Smooth muscle cell (in vitro differentiated cells): ENCODE results near the gene SNX33. TPM values are rescaled to one million over a fixed set of nuclear protein-coding genes. Genes with fewer than 3 reads are reported as not detected.
A peak's percentile ranks its signal among the peaks of the same experiment; 100 is the strongest.
"Not testable (repeated sequence)": the region's sequence is repeated elsewhere in the genome, so short reads cannot be mapped to it uniquely, and the experiment has no call there.

Experiments used
- DNase-seq: peaks from one replicate; lab custom pipeline; 2025; ENCODE audit not compliant: unreplicated experiment; lab: John Stamatoyannopoulos, UW
- H2AFZ ChIP-seq: fragments of 200-600 bp; sonication (generic); 2 replicates; pipeline ENCODE4 v1.6.0; 2016; ENCODE audit warnings: antibody characterized with exemption, low read depth, mild to moderate bottlenecking
- H3F3A ChIP-seq: fragments of 200-600 bp; sonication (generic); 2 replicates; pipeline ENCODE4 v1.6.0; 2017; ENCODE audit warnings: antibody characterized with exemption, low read depth
- H3K27ac ChIP-seq: fragments of 200-600 bp; sonication (generic); 2 replicates; pipeline ENCODE4 v1.5.1; 2016; ENCODE audit warnings: low read depth, mild to moderate bottlenecking
- H3K27me3 ChIP-seq: fragments of 200-600 bp; sonication (generic); 2 replicates; pipeline ENCODE4 v1.6.1; 2016; ENCODE audit warnings: low read depth, mild to moderate bottlenecking
- H3K36me3 ChIP-seq: fragments of 200-600 bp; sonication (generic); 2 replicates; pipeline ENCODE4 v1.5.1; 2016; ENCODE audit warnings: low read depth
- H3K4me1 ChIP-seq: fragments of 200-600 bp; sonication (generic); 2 replicates; pipeline ENCODE4 v1.5.1; 2016; ENCODE audit warnings: low read depth
- H3K4me2 ChIP-seq: fragments of 200-600 bp; sonication (generic); 2 replicates; pipeline ENCODE4 v1.6.0; 2016; ENCODE audit warnings: mild to moderate bottlenecking
- H3K4me3 ChIP-seq: fragments of 200-600 bp; sonication (generic); 2 replicates; pipeline ENCODE4 v1.5.1; 2016; ENCODE audit warnings: mild to moderate bottlenecking
- H3K79me2 ChIP-seq: fragments of 200-600 bp; sonication (generic); 2 replicates; pipeline ENCODE4 v1.6.0; 2016; ENCODE audit warnings: low read depth, mild to moderate bottlenecking
- H3K9ac ChIP-seq: fragments of 200-600 bp; sonication (generic); 2 replicates; pipeline ENCODE4 v1.6.0; 2016; ENCODE audit warnings: low read depth
- H3K9me3 ChIP-seq: fragments of 200-600 bp; sonication (generic); replicated peaks from 2 replicates; pipeline ENCODE4 v1.5.1; 2016; ENCODE audit warnings: low read depth
- H4K20me1 ChIP-seq: fragments of 200-600 bp; sonication (generic); 2 replicates; pipeline ENCODE4 v1.6.0; 2016; ENCODE audit warnings: low read depth
- WGBS: methylation state at CpG from one replicate; pipeline ENCODE4 v1.1.7; 2016; ENCODE audit warnings: low lambda C conversion rate; 5-methylcytosine and 5-hydroxymethylcytosine counted together
- polyA plus RNA-seq: library from polyadenylated mRNA; unstranded; fragments of >200 nt; fragmentation: Nextera tagmentation; extraction: Ambion mirVana; gene quantifications from 2 replicates; pipeline ENCODE4 v1.2.1, GENCODE V29; 2016
- total RNA-seq: library from RNA; depleted of rRNA; stranded (reverse); fragments of >200 nt; gene quantifications from 2 replicates; pipeline ENCODE4 v1.2.3, GENCODE V29; 2014
- TF ChIP-seq, protein P1 (sequence below): fragments of 200-600 bp; sonication (generic); IDR thresholded peaks from 2 replicates; pipeline ENCODE4 v1.5.1; 2017; ENCODE audit warnings: borderline replicate concordance, mild to moderate bottlenecking, antibody characterized with exemption; ENCODE audit not compliant: insufficient read depth, poor library complexity, severe bottlenecking

The SNX33 gene
- total and polyA plus RNA-seq, 2 experiments from 2014 or later: 13.6 to 14.2 TPM

DNA sequence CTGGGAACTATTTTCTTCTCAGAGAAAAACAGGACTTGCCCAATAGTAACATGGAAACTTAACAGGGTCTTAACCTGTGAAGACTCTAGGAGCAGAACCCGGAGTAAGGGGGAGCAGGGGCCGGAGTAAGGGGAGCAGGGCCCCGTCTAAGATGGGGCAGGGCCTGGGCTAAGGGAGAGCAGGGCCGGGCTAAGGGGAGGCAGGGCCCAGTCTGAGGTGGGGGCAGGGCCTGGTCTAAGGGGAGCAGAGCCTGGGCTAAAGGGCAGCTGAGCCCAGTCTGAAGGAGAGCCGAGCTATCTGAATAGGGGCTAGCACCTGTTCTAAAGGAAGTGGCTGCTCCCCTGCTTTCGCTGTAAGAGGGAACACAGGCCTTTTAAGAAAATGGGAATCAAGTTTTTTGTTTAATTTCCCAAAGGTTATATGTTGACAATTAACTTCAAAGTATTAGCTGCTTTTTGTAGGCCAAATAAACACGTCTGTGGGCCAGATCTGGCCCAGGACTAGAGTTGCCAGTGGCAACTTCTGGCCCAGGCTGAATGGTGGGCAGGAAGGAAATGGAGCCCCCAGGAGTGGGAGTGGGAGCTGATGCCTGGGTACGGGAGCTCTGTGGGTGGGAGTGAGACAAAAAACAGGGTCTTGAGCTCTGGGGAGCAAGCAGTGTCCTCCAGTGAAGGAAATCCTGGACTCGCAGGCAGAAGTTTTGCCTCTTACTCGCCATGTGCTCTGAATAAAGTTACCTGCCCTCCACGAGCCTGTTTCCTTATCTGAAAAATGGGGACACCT, 32.5 kb downstream of the SNX33 start:
- Histone ChIP-seq H3K4me1 (no peaks in the 10 kb centered on the region), H3K27ac (no peak overlapping the region), H2AFZ (no peak overlapping the region), H3K4me2 (no peak overlapping the region), H3K27me3 (no peaks in the 10 kb centered on the region), H3F3A (no peaks in the 10 kb centered on the region), H3K9me3 (no peaks in the 10 kb centered on the region), H4K20me1 (no peaks in the 10 kb centered on the region), H3K36me3 (no peaks in the 10 kb centered on the region), H3K4me3 (no peak overlapping the region), H3K79me2 (no peaks in the 10 kb centered on the region), H3K9ac (no peak overlapping the region)
- TF ChIP-seq, protein P1, sequence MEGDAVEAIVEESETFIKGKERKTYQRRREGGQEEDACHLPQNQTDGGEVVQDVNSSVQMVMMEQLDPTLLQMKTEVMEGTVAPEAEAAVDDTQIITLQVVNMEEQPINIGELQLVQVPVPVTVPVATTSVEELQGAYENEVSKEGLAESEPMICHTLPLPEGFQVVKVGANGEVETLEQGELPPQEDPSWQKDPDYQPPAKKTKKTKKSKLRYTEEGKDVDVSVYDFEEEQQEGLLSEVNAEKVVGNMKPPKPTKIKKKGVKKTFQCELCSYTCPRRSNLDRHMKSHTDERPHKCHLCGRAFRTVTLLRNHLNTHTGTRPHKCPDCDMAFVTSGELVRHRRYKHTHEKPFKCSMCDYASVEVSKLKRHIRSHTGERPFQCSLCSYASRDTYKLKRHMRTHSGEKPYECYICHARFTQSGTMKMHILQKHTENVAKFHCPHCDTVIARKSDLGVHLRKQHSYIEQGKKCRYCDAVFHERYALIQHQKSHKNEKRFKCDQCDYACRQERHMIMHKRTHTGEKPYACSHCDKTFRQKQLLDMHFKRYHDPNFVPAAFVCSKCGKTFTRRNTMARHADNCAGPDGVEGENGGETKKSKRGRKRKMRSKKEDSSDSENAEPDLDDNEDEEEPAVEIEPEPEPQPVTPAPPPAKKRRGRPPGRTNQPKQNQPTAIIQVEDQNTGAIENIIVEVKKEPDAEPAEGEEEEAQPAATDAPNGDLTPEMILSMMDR: no peak
- DNase-seq: no peak
- WGBS: 83% methylated on average over 11 of the region's 11 CpGs

DNA sequence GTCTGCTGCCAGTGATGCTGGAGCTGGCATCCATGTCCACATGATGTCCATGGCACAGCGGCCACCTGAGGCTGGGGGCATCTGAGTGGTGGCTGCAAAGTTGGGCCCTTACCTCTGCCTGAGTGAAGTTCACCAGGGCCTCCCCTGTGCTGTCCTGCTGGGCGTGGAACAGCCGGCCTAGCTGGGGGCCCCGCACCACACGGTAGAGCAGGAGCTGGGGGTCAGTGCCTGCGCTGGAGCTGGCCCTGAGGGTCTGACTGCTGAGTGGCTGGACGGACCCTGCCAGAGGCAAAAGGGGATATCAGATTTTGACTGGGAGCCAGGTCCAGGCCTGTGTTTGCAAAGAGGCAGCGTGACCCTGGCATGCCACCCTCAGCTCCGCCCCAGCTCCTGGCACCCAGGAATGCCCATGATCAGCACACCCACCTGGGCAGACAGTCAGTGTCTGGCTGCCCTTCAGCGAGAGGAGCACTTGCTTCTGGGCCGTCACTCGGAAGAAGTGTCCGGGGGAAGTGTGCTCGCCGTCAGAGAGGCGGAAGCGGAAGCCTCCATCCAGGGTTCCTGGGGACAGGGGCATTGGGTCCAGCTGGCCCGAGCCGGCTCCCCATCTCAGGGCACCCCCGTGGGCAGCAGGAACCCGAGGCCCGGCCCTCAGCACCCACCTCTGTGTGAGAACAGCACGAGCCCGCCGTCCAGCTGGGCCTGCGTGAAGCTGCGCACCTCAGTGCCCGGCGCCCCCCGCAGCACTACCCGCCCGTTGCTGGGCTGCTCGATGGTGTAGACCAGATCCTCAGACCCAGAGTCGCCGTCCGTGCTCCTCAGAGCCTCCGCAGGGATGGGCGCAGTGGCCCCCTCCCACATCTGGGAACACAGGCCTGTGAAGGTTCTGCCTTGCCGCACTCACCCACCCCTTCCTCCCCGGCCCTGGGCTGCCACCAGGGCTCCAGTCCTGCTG, 34.7 kb downstream of the SNX33 start:
- whole genome bisulfite sequencing: 97% methylated on average over 37 of the region's 40 CpGs
- TF ChIP-seq, protein P1: no peak
- H3K9ac ChIP-seq: no peak overlapping the region
- H3F3A ChIP-seq: no peaks in the 10 kb centered on the region
- no peak overlapping the region for H3K4me3 ChIP-seq
- DNase-seq: no peak
- peaks cover 4% of the 10 kb centered on the region for H4K20me1 ChIP-seq
- no peak overlapping the region for H3K27ac ChIP-seq
- H3K4me1 ChIP-seq: no peaks in the 10 kb centered on the region
- no peaks in the 10 kb centered on the region for H3K9me3 ChIP-seq
- no peaks in the 10 kb centered on the region for H3K27me3 ChIP-seq
- H3K4me2 ChIP-seq: no peak overlapping the region
- no peak overlapping the region for H2AFZ ChIP-seq
- H3K79me2 ChIP-seq: no peaks in the 10 kb centered on the region
- H3K36me3 ChIP-seq: no peaks in the 10 kb centered on the region

DNA sequence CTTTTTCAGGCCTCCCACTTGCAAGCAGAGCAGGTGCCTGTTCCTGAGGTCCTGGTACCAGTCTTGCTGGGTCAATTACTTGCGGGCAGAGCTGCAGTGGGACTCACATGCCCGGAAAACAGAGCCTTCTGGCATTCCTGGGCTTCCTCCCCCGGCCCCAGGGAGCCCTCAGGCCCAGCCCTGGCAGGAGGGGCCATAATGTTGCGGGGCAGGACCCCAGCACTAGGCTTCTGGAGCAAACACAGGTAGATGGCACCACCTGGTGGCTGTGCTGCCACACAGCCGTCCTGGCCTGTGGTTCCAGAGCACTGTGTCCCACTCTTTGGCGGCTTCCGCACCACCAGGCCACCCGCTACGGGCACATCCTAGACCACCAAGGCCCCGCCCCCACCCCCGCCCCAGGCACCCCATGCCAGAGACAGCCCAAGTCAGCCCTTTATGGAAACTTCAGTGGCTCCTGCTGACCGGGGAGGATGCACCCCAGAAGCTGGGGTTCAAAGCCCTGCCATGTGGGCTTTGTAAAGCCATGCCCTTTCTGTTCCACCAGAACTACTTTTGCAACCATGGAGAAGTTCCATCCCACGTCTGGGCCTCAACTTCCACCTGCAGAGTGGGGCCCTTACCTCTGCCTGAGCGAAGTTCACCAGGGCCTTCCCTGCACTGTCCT, 36.1 kb downstream of the SNX33 start:
- H3K36me3 ChIP-seq, H2AFZ ChIP-seq, H3K9me3 ChIP-seq, H3K4me3 ChIP-seq, H3K4me1 ChIP-seq, H3K4me2 ChIP-seq, H3K27ac ChIP-seq, H3K9ac ChIP-seq, DNase-seq, H3K79me2 ChIP-seq, H3K27me3 ChIP-seq, H3F3A ChIP-seq, H4K20me1 ChIP-seq: not testable (repeated sequence)
- 33% methylated on average over 13 of the region's 14 CpGs for WGBS
- TF ChIP-seq, protein P1: peak; percentile 74
